GM18861 (cell line): ENCODE measurements around the gene FNDC10.
"Not testable (repeated sequence)": the region's sequence is repeated elsewhere in the genome, so short reads cannot be mapped to it uniquely, and the experiment has no call there.

Source experiments
- ATAC-seq: cut with Tn5 transposase; IDR thresholded peaks from one replicate; pipeline ENCODE4 v1.9.1; 2021; ENCODE audit not compliant: unreplicated experiment

Gene FNDC10

GRCh38 chr1:1599935-1600860 lies at the start of gene FNDC10:
FNDC10 (minus strand) TSS chr1:1600135; CDS start chr1:1600015, 120 bp downstream.
- no peak for ATAC-seq

GRCh38 chr1:1648265-1648664 lies 48.3 kb upstream of the FNDC10 start:
- not testable (repeated sequence) for ATAC-seq

- ATAC-seq = not testable (repeated sequence)
These were observed 47.8 kb upstream of the FNDC10 start for GRCh38 chr1:1647567-1648241.

- ATAC-seq = not testable (repeated sequence)
These were observed 46.4 kb upstream of the FNDC10 start for GRCh38 chr1:1646326-1646725.

GRCh38 chr1:1640711-1641461 lies 41.0 kb upstream of the FNDC10 start:
- not testable (repeated sequence) for ATAC-seq

- not testable (repeated sequence) for ATAC-seq
These were observed 40.1 kb upstream of the FNDC10 start for GRCh38 chr1:1640081-1640480.

GRCh38 chr1:1639368-1639767 lies 39.4 kb upstream of the FNDC10 start:
- not testable (repeated sequence) for ATAC-seq

GRCh38 chr1:1638528-1638927 lies 38.6 kb upstream of the FNDC10 start:
- not testable (repeated sequence) for ATAC-seq

GRCh38 chr1:1637479-1637875 lies 37.5 kb upstream of the FNDC10 start:
- not testable (repeated sequence) for ATAC-seq

GRCh38 chr1:1636621-1637478 lies 36.9 kb upstream of the FNDC10 start:
- not testable (repeated sequence) for ATAC-seq

- ATAC-seq = not testable (repeated sequence)
These were observed 34.7 kb upstream of the FNDC10 start for GRCh38 chr1:1634613-1635012.

- not testable (repeated sequence) for ATAC-seq
These were observed 33.5 kb upstream of the FNDC10 start for GRCh38 chr1:1633409-1633808.

- ATAC-seq = no peak
These were observed 32.0 kb upstream of the FNDC10 start, which contains the start of gene MMP23B for GRCh38 chr1:1631782-1632420. MMP23B (plus strand) TSS chr1:1632173; CDS start chr1:1632219, 46 bp downstream.

GRCh38 chr1:1630965-1631781 lies 31.2 kb upstream of the FNDC10 start:
- ATAC-seq = no peak

GRCh38 chr1:1630191-1630964 lies 30.4 kb upstream of the FNDC10 start:
- no peak for ATAC-seq

GRCh38 chr1:1629430-1630190 lies 29.7 kb upstream of the FNDC10 start:
- ATAC-seq = no peak

GRCh38 chr1:1628754-1629429 lies 29.0 kb upstream of the FNDC10 start:
- no peak for ATAC-seq
